Measurements from ENCODE around the gene OTULIN. TPM values are rescaled to one million over a fixed set of nuclear protein-coding genes. Genes with fewer than 3 reads are reported as not detected.

Gene OTULIN
- total RNA-seq, 1 donor from 2014 or later, result 36.3 TPM

DNA sequence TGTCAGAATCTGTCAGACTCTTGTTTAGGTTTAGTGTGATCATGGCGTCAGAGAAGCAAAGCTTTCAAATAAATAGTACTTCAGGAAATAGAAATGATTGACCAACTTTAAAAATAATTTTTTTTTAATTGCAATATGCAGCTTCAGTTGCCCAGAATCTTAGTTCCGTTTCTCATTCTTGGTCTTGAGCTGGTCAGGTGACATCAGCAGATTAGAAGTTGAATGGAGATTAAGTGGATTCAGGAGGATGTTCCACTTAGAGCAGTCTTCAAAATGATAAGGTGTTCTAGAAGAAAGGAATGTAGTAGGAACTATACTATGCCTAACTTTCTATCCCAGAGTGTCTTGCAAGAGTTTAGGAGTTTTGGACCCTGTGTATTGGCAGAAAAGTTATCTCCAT is 30.6 kb downstream of the OTULIN start:
- TF ChIP-seq, protein P1, sequence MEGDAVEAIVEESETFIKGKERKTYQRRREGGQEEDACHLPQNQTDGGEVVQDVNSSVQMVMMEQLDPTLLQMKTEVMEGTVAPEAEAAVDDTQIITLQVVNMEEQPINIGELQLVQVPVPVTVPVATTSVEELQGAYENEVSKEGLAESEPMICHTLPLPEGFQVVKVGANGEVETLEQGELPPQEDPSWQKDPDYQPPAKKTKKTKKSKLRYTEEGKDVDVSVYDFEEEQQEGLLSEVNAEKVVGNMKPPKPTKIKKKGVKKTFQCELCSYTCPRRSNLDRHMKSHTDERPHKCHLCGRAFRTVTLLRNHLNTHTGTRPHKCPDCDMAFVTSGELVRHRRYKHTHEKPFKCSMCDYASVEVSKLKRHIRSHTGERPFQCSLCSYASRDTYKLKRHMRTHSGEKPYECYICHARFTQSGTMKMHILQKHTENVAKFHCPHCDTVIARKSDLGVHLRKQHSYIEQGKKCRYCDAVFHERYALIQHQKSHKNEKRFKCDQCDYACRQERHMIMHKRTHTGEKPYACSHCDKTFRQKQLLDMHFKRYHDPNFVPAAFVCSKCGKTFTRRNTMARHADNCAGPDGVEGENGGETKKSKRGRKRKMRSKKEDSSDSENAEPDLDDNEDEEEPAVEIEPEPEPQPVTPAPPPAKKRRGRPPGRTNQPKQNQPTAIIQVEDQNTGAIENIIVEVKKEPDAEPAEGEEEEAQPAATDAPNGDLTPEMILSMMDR (IDR thresholded peaks at IDR 0.05), result no peak
- Mint-ChIP-seq H3K9me3 (ENCODE audit: low read depth) (peaks cover 2% of the 10 kb centered on the region), H3K27ac (ENCODE audit: unreplicated experiment) (no peak overlapping the region), H3K36me3 (ENCODE audit: low read depth) (peaks cover 41% of the 10 kb centered on the region), H3K4me3 (ENCODE audit: unreplicated experiment) (no peak overlapping the region), H3K4me1 (ENCODE audit: low read depth) (peaks cover 12% of the 10 kb centered on the region), H3K27me3 (ENCODE audit: low read depth) (no peaks in the 10 kb centered on the region)
- DNase-seq (ENCODE audit: low spot score), result no peak

DNA sequence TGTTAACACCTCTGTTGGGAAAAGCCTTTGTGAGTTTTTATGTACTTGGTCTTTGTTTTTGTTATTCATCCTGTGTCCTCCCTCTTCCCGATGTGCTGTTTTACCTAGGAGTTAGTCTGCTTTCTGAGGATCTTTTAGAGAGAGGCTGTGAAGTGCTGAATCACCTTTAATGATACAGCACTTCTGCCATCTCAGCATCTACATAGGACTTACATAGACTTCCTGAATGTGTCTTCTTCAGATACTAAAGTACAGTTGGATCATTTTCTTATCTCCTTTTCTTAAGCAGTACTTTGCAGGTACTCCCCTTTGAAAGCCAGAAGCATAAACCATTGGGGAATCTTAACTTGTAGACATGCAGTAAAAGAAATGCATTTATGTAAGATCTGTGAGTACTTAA is 31.5 kb downstream of the OTULIN start:
- H3K36me3 Mint-ChIP-seq (ENCODE audit: low read depth), result peaks cover 32% of the 10 kb centered on the region
- no peak overlapping the region for H3K4me3 Mint-ChIP-seq (ENCODE audit: unreplicated experiment)
- TF ChIP-seq, protein P1 (IDR thresholded peaks at IDR 0.05), result no peak
- H3K27ac Mint-ChIP-seq (ENCODE audit: unreplicated experiment), result no peak overlapping the region
- DNase-seq (ENCODE audit: low spot score), result no peak
- no peaks in the 10 kb centered on the region for H3K27me3 Mint-ChIP-seq (ENCODE audit: low read depth)
- H3K9me3 Mint-ChIP-seq (ENCODE audit: low read depth), result no peaks in the 10 kb centered on the region
- H3K4me1 Mint-ChIP-seq (ENCODE audit: low read depth), result peaks cover 12% of the 10 kb centered on the region

DNA sequence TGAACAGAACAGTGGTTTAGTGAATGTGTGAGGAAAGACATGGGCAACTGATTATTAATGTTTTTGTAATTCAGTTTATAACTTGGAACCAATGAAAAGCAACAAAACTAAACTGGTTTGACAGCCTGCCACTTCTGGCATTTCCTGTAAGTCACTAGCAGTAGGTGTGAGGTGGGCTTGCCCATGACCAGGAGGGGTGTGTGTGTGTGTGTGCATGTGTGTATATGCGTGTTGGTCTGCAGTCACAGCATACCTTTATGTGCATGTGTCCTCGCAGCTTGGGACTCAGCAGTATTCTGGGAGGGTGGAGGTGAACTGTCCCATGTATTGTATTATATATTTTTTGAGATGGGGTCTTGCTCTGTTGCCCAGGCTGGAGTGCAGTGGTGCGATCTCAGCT is 32.3 kb downstream of the OTULIN start:
- no peak overlapping the region for H3K4me3 Mint-ChIP-seq (ENCODE audit: unreplicated experiment)
- no peaks in the 10 kb centered on the region for H3K9me3 Mint-ChIP-seq (ENCODE audit: low read depth)
- TF ChIP-seq, protein P1 (IDR thresholded peaks at IDR 0.05), result no peak
- peaks cover 12% of the 10 kb centered on the region for H3K4me1 Mint-ChIP-seq (ENCODE audit: low read depth)
- H3K36me3 Mint-ChIP-seq (ENCODE audit: low read depth), result peaks cover 30% of the 10 kb centered on the region
- no peak overlapping the region for H3K27ac Mint-ChIP-seq (ENCODE audit: unreplicated experiment)
- no peaks in the 10 kb centered on the region for H3K27me3 Mint-ChIP-seq (ENCODE audit: low read depth)
- no peak for DNase-seq (ENCODE audit: low spot score)

DNA sequence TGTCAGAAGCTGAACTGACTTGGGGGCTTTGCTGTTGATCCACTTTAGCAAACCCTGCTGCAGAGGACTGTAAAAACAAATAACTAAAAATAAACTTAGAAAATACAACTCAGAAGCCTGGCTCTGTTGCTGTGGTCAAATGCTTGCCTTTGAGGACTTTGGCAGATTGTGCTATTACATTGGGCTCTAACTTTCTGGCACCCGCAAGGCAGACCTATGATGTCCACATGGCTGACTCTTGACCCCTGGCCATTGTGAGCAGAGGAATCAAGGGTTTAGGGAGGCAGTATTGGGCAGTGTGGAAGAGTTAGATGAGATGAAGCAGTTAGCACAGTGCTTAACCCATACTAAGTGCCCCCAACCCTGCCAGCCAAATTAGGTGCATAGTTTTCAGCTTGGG is 34.0 kb downstream of the OTULIN start:
- H3K4me3 Mint-ChIP-seq (ENCODE audit: unreplicated experiment), result no peak overlapping the region
- H3K36me3 Mint-ChIP-seq (ENCODE audit: low read depth), result peaks cover 21% of the 10 kb centered on the region
- TF ChIP-seq, protein P1 (IDR thresholded peaks at IDR 0.05), result no peak
- no peak for DNase-seq (ENCODE audit: low spot score)
- no peaks in the 10 kb centered on the region for H3K27me3 Mint-ChIP-seq (ENCODE audit: low read depth)
- no peak overlapping the region for H3K27ac Mint-ChIP-seq (ENCODE audit: unreplicated experiment)
- H3K4me1 Mint-ChIP-seq (ENCODE audit: low read depth), result peaks cover 12% of the 10 kb centered on the region
- no peaks in the 10 kb centered on the region for H3K9me3 Mint-ChIP-seq (ENCODE audit: low read depth)

DNA sequence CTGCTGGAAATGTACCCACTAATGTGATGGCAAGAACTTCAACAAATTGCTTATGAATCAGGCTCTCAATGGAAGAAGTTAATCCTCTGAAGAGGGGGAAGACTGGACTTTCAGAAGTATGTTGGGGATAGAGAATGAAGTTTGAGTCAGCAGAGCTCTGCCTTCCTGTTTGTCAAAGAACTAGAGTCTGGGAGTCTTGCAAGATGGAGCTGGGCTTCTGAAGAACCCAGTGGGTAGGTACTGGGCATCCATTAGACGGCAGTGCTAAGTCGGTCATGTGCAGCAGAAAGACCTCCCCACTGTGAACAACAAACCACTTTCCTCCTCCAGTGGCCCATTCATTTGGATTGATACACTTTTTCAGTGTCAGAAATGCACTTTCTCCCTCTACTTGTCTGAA is 34.6 kb downstream of the OTULIN start:
- Mint-ChIP-seq H3K4me3 (ENCODE audit: unreplicated experiment) (no peak overlapping the region), H3K36me3 (ENCODE audit: low read depth) (peaks cover 15% of the 10 kb centered on the region), H3K27ac (ENCODE audit: unreplicated experiment) (no peak overlapping the region), H3K4me1 (ENCODE audit: low read depth) (peaks cover 12% of the 10 kb centered on the region), H3K9me3 (ENCODE audit: low read depth) (no peaks in the 10 kb centered on the region), H3K27me3 (ENCODE audit: low read depth) (no peaks in the 10 kb centered on the region)
- no peak for DNase-seq (ENCODE audit: low spot score)
- TF ChIP-seq, protein P1 (IDR thresholded peaks at IDR 0.05), result no peak
